ENCODE results near the gene NFATC2.
"Not testable (repeated sequence)": the region's sequence is repeated elsewhere in the genome, so short reads cannot be mapped to it uniquely, and the experiment has no call there.

Gene NFATC2

DNA sequence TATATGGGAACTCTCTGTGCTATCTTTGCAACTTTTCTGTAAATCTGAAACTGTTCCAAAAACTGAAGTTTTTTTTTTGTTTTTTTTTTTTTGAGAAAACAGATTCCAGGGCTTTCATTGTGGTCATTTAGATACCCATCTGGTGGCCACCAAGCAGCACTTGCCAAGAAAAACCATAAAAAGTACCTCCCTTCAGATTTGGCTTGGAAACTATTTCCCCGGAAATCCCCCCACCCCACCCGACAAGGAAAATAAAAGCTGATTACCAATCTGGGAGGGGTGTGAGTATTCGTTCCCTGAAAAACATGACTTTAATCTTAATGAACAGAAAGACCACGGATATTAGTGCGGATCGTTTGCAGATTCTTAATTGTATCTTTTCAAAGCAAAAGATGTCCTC is 1.9 kb downstream of the NFATC2 start:
- DNase-seq (ENCODE audit: low read depth in 2 of 3, low spot score in 2 of 3) = no peak

GRCh38 chr20:51540074-51540473 is 2.4 kb downstream of the NFATC2 start:
- not testable (repeated sequence) for DNase-seq (ENCODE audit: low read depth in 2 of 3, low spot score in 2 of 3)

GRCh38 chr20:51536116-51537069 is 6.1 kb downstream of the NFATC2 start:
- DNase-seq (ENCODE audit: low read depth in 2 of 3, low spot score in 2 of 3) = no peak

- DNase-seq (ENCODE audit: low read depth in 2 of 3, low spot score in 2 of 3) = no peak
Measured at GRCh38 chr20:51535674-51536073, 6.8 kb downstream of the NFATC2 start.

- no peak for DNase-seq (ENCODE audit: low read depth in 2 of 3, low spot score in 2 of 3)
Measured at GRCh38 chr20:51535075-51535386, 7.5 kb downstream of the NFATC2 start.

DNA sequence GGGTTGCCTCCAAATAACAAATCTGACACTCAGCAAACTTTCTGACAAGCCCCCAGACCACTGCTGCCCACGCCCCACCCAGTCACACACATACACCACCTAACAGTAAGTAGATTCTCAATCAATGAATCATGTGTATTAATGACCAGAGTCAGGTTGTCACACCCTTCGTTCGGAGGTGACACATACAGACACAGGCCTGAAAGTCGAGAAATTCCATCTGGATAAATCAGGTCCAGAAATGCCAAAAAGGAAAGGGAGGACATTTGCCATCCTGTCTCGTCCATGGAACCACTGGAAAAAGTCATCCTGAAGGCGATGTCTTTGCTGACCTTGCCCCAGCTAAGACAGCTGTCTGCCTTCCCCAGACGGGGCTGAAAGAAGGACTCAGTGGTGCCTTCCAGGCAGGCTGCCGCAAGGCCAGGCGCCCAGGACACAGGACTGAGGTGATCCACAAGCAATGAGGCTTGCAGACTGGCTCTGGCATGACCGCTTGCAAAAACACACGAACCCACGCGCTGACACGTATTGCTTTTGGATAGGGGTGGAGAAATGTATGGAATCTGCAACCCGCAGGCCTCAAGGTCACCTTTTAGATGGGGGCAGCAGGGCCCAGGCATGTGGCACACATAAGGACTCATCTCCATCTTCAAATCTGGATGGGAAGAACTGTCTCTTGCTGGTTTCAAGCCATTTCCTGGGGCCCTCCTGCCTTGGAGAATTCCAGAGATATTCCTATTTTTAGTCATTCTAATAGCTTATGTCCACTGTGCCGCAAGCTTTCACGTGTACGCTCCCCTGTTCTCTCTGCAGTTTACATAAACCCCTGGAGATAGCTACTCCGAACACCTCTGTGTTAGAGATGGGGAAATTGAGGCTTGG is 9.0 kb downstream of the NFATC2 start:
- DNase-seq (ENCODE audit: low read depth in 2 of 3, low spot score in 2 of 3) = no peak

DNA sequence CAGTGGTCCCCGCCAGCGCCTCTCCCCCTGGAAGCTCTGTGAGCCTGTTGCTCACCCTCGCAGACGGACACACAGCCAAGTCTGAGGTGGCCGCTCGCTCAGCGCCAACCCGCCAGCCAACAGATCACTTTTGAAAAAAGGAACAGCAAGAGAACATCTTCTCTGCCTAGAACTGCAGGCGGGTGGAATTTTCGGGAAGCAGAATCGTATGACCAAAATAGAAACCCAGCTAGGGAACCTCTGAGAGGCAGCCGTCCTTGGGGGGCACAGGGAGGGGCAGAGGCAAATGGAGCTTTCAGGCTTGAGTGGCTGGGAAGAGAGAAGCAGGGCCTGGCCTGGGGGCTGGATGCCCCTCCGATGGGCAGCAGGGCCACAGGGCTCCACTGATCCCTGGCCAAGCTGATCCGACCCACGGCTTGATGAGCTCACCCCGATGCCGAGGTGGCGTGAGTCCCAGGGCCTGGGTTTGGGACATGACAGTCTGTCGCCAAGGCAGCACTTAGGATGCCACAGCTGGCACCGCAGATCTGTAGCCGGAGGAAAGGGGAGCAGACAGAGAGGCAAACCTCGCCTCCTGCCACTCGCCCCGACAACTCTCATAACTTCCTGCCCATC is 9.8 kb downstream of the NFATC2 start:
- DNase-seq (ENCODE audit: low read depth in 2 of 3, low spot score in 2 of 3) = no peak

DNA sequence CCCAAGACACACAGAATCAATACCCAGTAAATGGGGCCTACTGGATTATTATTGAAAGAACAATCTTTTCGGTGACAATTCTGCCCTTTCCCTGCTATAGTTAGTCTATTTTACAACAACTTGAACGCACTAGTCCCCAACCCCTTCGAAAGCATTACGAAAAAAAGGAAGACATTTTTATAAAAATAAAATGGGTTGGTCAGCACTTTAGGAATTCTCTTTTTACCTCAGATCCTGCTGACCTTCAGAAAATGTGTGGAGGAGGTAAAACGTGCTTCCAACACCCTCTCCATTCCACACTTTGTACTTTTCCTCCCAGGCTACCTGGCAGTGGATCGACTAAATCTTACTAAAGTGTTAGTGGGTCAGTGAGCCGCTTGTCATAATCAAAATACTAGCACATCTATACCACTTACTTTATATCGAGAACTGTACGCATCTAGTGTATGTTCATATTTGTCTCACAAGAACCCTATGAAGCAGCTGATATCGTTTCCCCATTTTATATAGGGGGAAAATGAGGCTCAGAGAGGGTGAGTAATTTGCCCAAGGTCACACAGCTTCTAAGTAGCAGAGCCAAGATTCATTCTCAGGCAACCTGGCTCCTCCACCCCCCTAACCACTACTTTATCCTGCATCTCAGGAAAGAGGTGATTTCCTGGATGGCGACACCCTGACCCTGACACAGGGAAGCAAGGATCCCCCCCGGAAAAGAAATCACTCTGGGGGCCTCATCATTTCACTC is 10.6 kb downstream of the NFATC2 start:
- DNase-seq (ENCODE audit: low read depth in 2 of 3, low spot score in 2 of 3) = no peak

- DNase-seq (ENCODE audit: low read depth in 2 of 3, low spot score in 2 of 3) = peak in 2 of 3 experiments; percentile 61
Measured at GRCh38 chr20:51531141-51531710, 11.3 kb downstream of the NFATC2 start.

DNA sequence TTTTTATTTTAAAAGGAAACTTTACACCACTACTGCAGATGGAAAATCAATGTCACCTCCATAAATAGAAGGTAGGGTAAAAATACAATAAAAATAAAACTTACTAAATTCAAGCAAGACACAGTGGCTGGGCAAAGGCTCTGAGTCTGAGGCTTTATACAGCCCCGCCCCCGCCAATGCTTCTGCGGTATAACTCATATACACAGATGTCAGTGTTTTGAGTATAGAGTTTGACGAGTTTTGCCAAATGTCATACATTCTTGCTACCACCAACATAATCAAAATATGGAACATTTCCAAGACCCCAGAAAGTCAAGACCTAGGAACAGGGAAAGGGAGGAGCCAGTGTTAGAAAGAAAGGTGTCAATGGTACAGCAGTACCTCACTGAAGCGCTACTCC is 12.8 kb downstream of the NFATC2 start:
- DNase-seq (ENCODE audit: low read depth in 2 of 3, low spot score in 2 of 3) = no peak

- no peak for DNase-seq (ENCODE audit: low read depth in 2 of 3, low spot score in 2 of 3)
Measured at GRCh38 chr20:51529081-51529681, 13.3 kb downstream of the NFATC2 start.

DNA sequence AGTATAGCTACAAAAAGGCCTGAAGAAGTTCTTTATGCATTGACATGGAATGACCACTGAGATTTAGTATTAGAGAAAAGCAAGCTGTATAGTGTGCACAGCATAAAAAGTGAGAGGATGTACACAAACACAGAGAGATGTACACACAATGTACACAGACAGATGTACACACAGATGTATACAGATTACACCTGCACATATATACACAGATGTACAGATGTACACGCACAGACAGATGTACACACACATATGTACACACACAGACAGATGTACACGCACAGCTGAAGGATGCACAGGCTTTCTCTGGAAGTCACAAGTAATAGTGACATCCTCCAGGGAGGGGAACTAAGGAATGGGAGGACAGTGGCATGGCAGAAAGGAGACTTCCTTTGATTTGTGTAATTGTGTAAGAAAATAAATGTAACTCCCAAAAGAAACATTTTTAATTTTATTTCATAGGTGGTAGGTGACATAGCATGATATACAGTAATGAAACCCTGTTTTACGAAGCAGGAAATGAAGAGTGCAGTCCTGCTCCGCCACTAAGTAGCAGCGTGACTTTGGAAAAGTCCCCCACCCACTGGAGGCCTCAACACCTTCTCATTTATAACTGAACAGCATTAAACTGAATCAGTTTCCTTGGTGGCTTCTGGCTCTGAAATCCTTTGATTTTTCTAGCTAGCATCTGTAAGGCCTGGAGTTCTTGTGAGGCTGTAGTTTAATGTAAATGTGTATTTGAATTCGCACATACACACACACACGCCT is 14.1 kb downstream of the NFATC2 start:
- no peak for DNase-seq (ENCODE audit: low read depth in 2 of 3, low spot score in 2 of 3)

DNA sequence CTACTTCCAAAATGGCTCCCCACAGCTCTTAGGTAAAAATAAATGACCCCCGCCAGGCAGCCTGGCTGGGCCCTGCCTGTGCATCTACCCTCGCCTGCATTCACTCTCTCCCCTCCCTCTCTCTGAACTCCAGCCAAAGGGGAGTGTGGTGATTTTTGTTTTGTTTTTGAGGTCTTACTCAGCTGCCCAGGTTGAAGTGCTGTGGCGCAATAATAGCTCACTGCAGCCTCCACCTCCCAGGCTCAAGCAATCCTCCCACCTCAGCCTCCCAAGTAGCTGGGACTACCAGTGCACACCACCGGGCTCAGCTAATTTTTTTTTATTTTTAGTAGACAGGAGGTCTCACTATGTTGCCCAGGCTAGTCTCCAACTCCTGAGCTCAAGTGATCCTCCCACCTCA is 15.8 kb downstream of the NFATC2 start:
- DNase-seq (ENCODE audit: low read depth in 2 of 3, low spot score in 2 of 3) = no peak

GRCh38 chr20:51526106-51526470 is 16.4 kb downstream of the NFATC2 start:
- no peak for DNase-seq (ENCODE audit: low read depth in 2 of 3, low spot score in 2 of 3)

GRCh38 chr20:51525241-51526105 is 17.0 kb downstream of the NFATC2 start:
- DNase-seq (ENCODE audit: low read depth in 2 of 3, low spot score in 2 of 3) = no peak

GRCh38 chr20:51523276-51524013 is 19.1 kb downstream of the NFATC2 start:
- no peak for DNase-seq (ENCODE audit: low read depth in 2 of 3, low spot score in 2 of 3)

- no peak for DNase-seq (ENCODE audit: low read depth in 2 of 3, low spot score in 2 of 3)
Measured at GRCh38 chr20:51522207-51522606, 20.3 kb downstream of the NFATC2 start.

GRCh38 chr20:51517839-51518238 is 24.7 kb downstream of the NFATC2 start:
- DNase-seq (ENCODE audit: low read depth in 2 of 3, low spot score in 2 of 3) = no peak

Data from activated CD8-positive, alpha-beta memory T cell treated with anti-CD3 and anti-CD28 coated beads for 48 hours (primary cell).